GM19438 (cell line): ENCODE results near the gene STK32C.

Experiments
- ATAC-seq: cut with Tn5 transposase; IDR thresholded peaks from one replicate; pipeline ENCODE4 v1.9.1; 2021; ENCODE audit warnings: low read depth; ENCODE audit not compliant: unreplicated experiment

STK32C gene

DNA sequence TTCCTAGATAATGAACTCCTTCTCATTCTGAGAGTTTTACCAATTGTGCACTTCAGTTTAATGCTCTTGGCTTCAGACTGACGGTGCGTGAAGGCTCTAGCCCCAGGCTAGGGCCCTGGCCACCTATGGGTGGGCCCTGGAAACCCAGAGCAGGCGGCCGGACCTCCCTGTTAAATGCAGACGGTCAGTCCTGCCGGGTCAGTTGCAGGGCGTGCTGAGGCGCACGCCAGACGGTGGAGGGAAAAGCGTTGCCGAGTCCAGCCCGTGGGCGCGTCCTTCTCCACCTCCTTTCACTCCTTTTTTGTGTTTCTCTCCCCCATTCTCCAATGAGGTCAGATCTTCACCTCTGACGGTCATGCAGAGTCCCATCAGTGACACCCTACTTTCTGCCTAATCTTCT, 118.7 kb downstream of the STK32C start:
- no peak for ATAC-seq

DNA sequence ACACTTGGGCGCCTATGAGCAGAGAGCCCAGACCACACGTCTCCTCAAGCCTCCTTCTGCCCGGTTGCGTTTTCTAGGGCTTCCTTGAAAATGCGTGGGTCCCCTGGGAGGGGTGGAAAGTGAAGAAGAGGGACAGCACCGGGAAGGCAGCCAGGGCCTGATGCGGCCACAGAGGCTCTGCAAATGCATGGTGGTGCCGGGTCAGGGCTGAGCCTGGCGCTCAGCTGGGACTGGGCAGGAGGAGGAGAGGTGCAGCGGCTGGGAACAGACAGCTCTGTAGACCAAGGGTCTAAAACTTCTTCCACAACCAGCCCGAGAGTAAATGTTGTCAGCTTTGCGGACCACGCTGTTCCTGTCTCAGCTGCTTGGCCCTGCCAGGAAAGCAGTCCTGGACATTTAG, 119.4 kb downstream of the STK32C start:
- ATAC-seq, result no peak

DNA sequence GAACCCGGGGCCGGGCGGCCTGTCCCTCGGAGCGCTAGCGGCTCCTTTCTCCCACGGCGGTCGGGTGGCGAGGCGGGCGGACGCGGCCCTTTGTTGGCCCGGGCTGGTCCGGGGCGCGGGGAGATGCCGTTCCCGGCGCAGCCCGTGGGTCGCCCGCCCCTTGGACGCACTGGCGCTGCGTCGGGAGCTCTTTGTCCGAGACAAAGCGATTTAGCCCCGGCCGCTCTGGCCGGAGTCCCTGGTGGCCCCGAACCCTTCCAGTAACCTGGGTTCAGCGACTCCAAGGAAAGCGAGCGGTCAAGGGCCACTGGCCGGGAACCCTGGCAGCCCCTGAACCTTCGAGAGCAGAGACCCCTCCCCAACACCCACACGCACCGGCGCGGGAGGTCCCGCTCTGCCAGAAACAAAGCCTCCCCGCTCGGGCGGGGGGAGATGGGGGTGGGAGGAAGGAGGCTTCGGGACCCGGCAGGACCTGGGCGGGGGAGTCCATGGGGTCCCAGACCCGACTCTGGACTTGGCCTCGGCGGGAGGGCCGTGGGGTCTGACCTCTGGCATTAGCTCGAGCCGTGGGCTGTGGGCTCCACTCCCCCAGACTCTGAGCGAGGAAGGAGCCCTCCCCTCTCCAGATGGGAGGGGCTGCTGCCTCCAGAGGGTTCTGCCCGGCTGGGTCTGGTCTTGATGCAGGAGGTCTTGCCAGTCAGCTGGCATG, 120.2 kb downstream of the STK32C start:
- no peak for ATAC-seq

DNA sequence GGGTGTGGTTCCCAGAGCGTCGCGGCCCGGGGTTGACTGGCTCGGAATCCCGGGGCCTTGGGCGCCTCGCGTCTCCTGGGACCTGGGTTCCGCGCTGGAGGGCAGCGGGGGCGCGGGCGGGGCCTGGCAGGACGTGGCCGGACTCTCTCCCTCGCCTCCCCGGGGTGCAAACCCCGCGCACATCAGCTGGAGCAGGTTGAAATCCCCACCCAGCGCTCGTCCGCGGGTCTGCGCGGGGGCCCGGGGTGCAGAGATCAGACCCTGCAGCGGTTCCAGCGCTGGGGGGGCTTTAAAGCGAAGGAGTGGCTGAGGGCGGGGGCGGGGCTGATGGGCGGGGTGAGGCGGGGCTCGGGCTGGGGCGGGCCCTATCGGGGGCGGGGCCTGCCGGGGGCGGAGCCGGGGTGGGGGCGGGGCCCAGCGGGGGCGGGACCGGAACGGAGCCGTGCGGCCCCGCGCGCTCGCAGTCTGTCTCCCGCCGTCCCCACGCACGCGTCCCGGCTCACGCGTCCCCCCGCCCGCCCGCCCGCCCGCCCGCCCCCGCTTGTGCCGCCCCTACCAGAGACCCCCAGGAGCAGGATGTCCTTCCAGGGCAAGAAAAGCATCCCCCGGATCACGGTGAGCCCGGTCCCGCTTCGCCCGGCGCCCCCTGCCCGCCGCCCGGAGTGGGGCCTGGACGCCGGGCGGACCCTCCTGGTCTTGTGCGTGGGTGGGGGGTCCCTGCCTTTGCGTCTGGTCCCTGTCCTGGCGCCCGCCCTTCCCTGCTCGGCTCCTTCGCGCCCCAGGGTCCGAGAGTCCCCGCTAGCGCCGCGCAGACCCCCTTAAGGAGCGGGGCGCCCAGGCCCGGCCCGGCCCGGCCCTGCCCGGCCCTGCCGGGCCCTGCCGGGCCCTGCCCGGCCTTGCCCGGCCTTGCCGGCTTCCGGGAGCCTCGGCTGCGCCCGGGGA, 121.0 kb downstream of the STK32C start, which contains the start of gene DPYSL4:
Gene DPYSL4 (plus strand): TSS at position 461 of the 942 bp plus-strand sequence. CDS start 116 bp downstream, at position 577.
- ATAC-seq, result no peak

DNA sequence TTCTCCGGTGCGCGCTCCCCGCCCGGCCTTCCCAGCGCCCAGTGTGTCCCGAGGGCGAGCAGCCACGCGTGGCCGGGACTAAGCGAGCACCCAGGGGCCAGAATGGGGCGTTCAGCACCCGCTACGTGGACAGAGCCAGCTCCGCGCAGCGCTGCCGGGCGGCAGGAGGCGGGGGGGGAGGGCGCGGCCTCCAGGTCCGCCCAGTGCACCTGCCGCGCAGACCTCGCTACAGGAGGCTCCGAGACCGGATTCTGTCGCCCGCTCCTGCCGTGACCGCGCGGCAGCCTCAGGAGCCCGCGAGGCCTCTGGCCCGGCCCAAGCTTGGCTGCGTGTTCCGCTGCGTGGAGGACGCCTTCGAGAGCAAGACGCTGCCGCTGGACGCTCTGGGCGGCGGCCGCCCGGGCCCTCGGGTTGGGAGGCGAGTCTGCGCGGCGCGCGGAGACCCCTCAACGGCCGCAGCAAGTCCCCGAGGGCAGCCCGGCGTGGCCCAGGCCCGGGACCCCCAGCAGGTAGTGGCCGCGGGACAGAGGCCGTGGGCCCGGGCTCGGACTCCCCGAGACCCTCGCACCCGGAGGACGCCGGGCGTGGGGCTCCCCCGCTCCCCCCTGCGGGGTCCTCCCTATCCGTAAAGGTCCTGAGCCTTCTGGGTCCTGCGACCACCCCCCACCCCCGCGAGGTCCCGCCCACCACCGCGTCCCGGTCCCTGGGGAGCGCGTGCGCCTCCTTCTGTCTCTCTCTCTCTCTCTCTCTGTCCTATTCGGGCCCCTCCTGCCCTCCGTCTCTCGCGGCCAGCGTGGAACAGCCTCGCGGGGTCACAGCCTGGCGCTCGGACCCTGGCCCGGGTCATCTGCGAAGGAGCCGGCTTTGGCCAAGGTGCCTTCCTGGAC, 121.9 kb downstream of the STK32C start:
- ATAC-seq, result no peak

DNA sequence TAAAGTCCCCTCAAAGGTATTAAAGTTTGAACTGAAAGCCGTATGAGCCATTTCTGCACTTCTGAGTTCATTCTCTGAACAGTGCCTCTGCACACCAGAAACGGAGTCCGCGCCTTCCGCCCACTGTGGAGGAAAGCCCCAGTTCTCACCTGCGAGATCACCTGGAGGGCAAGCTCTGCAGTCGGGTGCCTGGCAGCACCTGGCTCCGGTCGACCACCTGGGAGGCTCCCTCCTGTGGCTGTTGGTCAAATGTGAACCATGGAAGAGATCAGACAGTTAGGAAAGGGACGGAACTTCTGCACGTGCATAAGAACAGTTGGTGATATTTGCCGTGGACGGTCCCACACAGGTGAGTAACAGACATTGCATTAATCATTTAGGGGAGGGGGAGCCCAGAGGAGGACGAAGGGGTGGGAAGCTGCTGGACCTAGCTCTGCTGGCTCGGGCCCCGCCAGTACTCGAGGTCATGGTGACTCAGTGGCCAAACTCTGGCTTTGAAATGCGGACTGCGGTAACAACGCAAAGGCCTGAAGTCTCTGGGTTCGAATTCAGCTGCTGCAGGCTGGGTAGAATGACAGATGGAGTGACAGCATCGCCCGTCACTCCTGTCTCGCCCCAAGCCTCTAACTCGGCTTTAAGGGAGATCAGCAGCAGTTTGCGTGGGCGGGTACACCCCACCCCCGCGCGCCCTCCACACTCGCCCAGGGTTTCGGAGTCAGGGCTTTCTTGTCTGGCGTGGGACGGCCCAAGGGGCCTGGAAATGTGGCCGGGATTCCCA, 122.7 kb downstream of the STK32C start:
- no peak for ATAC-seq

DNA sequence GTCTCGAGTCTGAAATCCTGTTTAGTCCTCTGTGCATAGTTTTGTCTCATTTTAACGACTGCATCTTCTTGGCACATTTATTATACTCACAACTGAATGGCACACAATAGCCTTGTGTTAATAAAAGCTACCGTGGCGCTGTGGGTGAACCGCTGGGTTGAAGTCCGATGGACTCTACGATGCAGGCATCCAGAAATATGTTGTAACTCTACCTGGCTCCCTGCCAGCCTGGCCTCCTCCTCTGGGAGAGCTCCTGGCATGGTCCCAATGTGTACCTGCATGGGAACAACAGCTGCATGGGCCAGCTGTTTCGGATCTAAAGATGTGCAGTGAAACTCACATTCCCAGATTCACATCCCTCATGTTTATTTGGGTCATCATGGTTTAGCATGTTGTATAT, 124.7 kb downstream of the STK32C start:
- ATAC-seq, result no peak

DNA sequence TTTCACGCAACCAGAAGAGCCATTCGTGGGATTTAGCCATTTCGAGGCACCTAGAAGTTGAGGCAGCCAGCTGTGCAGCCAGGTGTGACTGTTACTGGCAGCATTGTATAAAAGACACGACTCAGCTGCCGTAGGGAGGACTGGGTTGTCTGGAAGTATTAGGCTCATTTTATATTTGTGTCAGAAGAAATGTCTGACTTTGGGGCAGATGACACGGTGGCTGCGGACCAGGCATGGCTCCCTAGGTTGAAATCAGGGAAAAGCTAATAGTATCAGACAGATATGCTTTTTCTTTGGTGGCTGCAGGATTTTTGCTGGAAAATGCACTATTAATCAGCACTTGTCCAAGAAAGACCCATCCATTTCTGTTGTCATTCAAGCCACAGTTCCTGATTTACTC, 125.2 kb downstream of the STK32C start:
- no peak for ATAC-seq

DNA sequence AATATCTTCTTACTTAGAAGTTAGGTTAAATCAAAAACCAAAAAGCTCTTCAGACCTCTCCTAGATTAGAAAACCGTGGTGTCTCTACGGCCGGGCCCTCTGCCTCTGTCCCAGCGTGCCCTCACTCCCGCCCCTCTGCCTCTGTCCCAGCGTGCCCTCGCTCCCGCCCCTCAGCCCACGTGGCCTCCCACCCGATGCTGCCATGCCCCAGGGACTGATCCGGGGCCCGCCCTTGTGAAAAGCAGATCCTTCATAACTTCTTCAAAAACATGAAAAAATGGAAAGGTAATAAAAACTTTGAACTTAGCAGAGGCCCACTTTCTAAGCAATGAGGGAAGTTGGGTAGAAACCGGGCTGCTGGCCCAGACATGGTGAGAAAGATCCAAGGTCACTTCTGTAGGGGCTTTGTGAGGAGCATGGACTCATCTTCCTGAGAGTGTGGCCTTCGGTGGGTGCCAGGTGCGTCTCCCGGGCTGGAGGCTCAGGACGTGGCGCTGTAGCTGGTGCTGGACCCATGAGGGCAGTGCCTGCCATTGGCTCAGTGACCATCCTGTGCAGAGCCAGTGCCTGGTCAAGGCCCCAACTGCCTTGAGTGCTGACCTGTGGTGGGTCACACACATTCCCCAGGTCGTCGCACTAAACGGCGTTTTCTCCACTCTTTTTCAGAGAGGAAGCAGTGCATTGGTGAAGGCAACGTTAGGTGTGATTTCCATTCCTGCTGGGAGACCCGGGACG, 125.9 kb downstream of the STK32C start:
- no peak for ATAC-seq

DNA sequence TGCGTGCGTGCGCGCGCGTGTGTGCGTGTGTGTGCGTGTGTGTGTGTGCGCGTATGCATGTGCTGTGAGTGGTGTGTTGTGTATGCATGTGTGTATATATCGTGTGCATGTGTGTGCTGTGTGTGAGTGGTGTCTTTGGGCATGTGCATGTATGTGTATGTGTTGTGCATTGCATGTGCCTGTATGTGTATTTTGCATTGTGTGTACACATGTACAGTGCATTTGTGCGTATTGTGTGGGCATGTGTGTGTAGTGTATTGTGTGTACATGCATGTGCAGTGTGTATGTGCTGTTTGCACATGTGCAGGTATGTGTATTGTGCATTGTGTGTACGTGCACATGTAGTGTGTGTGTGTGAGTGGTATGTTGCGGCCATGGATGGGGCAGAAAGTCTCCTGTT, 127.0 kb downstream of the STK32C start:
- no peak for ATAC-seq

DNA sequence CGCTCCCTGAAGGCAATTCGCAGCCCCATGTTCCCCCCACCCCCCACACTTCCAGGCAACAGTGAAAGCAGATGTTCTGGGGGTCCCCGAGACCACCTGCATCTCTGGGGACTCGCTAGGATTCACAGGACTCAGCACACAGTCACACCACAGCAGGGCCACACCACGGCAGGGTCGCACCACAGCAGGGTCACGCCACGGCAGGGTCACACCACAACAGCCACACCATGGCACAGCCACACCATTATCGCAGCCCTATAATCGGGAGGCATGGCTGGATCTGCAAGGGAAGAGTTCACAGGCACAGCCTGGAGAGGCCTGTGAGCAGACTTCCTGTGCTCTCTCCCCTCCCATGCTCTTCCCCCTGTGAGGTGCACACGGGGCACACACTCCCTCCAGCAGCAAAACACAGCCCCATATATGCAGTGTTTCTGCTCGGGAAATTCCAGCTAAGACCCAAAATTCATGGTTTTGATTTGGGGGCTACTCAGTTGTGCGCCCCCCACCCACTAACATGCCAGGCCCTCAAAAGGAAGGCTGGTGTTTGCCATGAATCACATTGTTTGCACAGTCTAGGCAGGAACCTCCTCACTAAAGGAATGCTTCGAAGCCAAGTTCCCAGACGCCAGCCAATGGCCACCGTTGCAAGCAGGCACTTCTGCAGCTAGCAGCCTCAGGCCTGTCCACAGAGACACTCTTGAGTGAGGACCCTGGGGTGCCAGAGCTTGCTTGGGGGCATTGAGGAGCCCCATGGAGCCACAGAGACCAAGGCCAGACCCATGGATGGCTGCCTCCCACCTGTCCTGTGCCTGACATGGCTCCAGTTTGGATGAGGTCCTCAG, 128.0 kb downstream of the STK32C start:
- no peak for ATAC-seq

DNA sequence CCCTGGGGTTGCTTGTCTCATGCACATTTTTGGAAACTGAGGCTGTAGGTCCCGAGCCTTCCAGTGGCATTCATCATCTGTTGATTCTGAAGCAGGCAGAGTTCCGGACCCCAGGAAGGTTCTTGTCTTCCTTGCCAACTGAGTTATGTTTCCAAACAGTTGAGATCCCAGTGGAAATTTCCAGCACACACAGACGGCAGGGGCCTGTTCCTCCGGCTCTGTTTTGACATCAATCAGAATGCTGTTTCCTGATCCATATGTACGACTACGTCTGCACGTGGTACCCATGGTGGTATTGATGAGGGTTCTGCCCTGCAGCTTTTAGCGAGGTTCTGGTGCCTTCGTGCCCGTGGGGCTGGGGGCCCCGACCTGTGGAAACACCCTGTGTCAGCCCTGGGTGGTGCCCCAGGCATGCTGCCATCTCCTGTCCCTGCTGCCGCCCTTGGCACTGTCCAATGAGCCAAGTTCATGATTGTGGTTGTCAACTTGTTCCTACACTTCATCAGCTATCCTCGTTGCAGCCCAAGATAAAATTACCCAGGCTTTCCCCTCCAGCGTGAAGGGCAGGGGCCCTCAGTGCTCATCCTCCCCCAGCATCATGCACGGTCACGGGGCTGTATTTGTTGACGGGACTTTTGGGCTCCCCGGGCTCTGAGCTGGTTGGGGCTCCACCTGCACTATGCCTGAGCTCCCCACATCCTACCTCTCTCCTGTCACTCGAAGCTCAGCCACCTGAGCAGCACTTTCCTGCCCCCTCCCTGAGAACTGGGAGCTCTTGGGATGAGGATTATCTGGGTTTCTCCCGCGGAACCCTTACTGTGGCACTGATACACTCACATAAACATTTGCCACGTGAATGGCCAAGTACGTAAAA, 128.8 kb downstream of the STK32C start:
- no peak for ATAC-seq

DNA sequence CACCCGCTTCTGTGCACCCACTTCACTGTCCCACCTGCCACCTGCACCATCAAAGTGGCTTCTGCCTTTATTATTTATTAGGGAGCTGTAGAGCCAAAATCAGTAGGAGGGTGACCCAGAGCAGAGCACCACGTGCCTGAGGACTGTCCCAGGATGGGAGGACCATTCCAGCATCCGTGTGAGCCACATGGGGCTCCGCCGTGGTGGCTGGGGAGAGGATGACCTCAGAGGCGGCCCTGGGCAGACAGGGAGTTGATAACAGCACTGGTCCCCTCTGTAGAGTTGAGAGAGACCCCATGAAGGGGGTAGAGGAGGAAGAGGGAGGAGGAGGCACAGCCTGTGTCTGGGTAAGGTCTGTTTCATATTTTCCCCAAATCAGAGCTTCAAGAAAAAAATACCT, 129.7 kb downstream of the STK32C start:
- ATAC-seq, result no peak

DNA sequence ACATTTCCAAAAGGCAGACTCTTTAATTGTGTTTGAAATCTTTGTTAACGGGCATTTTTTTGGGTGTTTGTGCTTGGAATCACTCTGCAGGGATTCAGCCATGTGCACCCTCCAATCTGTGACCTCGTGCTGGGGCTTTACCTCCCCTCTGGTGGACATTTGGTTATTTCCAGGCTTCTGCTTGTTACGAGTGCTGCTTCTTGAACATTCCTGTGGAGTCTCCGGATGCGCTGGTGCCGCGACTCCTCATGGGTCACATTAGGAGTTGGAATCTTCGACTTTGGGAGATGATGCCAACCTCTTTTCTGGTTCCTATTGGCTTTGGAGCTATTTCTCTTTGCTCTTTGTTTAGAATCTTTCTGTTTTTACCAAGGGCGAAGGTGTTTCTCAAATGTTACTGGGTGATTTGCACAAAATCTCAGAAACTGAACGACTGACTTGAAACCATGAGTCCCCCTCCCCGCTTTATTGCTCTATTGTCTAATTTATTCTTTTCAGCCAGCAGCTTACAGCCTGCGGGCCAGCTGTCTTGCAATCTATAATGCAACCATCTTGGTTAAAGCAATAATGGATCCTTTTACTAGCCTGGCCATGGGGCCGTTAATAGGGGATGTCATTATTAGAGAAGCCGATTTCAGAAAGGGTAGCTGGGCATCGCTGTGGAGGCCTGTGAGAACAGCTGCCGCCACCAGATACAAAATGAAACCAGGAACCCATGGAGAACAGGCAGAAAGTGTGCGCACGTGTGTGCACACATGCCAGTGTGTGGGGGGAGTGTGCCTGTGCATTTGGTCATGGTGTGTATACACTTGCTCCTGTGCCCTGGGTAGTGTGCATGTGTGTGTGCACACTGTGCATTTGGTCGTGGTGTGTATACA, 130.9 kb downstream of the STK32C start:
- no peak for ATAC-seq

DNA sequence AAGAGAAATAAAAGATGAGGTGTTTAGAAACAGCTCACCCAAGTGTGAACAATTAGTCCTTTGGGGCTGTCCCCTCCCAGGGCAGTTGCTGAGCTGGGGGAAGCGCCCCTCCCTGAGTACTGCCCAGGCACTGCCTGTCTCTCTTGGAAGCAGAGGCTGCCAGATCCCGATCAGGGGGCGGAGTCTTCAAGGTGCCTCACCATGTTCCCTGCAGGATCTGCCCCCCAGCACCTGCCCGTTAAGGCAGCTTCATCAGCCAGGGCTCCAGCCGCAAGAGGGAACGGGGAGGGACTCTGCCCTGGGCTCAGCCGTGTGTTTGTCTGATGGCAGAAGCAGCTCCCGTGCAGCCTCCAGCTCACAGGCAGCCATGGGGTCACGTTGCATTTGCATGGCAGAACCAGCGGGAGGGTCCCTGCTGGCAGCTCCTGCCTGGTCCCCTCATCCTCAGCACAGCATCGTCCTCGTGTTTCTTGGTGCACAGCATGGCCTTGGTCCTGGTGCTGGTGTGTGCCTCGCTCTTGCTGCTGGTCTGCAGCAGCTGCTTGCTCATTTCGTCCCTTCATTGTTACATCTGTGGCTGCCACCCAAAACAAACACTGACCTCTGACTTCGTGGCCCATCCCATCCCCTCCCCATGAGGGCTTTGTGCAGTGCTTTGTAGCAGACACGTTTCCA, 131.7 kb downstream of the STK32C start:
- ATAC-seq, result no peak

DNA sequence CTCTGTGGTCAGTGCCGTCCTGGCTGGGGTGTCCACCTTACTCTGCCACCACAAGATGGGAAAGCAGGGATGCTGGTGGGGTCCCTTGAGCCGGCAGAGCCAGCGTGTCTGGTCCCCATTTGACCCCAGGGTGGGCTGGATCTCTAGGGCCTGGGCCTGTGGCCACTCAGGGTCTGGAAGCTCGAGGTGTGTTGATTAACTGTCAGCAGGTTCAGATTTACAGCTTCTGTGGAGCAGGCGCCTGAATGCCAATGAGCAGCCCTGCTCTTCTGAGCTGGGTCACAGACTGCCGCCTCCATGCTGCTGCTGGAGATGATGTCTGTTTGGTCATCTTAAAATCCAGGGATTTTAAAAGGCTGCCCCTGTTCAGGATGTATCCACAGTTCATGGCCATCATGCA, 132.3 kb downstream of the STK32C start:
- no peak for ATAC-seq
